Esophagus mucosa (tissue), 1 donor: ENCODE data around the gene MUL1. TPM values are rescaled to one million over a fixed set of nuclear protein-coding genes. Genes with fewer than 3 reads are reported as not detected.

ENCODE experiments used
- ATAC-seq: fragments of 200-7000 bp; cut with Tn5 transposase; one replicate; pipeline ENCODE4 v1.9.1; 2020
- total RNA-seq: library from RNA; stranded (reverse); gene quantifications from one replicate; pipeline ENCODE4 v1.2.4, GENCODE V29; 2023
- donor health status: DM: yes; HTN: yes; CAD: no.

The MUL1 gene
- total RNA-seq, 1 donor from 2014 or later: 17.1 TPM

DNA sequence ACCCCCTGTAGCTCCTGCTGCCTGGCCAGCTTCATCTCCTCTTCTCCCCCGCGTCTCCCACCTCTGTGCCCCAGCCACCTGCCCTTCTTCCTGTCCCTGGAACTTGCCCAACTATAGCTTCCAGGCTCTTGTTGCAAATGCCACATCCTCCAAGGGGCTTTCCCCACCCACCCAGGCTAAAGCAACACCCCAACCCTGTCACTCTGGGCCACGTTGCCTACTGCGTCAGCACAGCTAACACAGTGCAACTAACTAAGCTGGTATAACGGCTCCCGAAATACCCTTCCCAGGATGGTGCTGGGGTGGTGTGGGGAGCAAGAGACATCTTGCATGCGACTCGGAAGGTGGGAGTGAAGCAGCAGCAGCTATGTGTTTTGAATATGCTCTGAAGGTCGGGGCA, 41.7 kb downstream of the MUL1 start:
- no peak for ATAC-seq

DNA sequence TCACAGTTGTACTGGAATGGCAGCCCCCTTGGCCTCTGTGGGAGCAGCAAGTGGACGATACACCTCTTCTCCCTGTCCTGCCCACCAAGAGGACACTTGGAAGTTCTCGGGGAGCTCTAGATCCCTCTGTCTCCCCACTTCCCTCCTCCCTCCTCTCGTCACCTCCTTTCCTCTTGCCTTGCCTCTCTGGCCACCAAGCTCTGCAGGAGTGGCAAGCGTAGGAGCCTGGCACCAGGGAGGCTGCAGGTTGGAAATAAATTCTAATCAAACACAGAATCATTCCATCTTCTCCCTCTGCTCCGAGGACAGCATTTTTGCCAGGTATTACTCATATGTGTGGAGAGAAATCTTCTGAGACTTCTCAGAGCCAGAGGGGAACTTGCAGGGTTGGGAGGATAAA, 42.8 kb downstream of the MUL1 start:
- ATAC-seq: no peak

DNA sequence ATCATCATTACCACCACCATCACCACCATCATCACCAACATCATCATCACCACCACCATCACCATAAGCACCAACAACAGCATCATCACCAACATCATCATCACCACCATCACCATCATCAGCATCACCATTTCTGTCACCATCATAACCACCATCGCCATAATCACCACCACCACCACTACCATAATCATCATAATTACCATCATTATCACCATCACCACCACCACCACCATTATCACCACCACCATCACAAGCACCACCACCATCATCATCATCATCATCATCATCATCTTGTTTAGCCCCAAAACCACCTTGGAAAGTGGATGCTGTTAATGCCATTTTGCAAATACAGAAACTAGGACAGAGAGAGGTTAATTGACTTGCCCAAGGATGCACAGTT, 44.4 kb downstream of the MUL1 start:
- ATAC-seq: no peak

DNA sequence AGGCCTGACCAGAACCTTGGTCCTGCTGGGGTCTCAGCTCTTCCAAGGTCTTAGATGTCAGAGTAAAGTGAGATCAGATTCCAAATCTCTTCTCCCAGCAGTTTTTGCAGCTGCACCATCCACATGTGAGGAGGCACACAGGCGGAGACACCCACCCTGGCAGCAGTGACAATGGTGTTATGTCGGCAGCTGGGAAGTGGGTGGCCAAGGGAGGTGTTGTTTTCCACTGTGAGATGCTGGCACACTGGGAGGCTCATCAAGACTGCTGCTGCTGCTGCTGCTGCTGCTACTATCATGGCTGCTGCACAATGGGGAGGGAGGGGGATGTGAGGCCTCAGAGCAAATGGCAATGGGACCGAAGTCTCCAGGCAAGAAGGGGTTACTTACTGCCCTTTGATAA, 45.6 kb downstream of the MUL1 start:
- ATAC-seq: no peak

DNA sequence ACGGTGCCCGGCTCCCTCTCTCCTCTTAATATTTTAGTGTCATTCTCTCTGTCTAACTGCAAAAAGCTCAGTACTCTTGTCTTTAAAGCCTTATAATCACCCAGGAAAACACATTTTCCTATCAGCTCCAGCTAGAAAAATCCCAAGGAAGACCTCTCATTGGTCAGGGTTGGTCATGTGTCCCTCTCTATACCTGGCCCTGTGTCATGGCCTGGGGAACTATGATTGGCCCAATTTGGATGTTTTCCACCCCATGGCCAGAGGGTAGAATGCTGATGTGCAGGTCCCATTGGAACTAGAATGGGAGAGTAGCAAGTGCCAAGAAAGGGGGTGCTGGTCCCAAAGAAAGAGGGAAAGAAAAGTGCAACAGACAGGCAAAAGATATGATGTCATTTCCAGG, 49.2 kb downstream of the MUL1 start:
- no peak for ATAC-seq

DNA sequence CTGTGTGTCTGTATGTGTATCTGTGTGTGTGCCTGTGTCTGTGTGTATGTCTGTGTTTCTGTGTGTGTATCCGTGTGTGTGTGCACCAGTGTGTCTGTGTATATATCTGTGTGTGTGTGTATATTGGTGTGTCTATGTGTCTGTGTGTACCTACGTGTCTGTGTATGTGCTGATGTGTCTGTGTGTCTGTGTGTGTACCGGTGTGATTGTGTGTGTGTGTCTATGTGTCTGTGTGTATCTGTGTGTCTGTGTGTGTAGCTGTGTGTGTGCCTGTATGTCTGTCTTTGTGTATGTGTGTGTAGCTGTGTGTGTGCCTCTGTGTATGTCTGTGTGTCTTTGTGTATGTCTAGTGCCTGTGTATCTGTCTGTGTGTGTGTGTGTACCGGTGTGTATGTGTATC, 53.9 kb downstream of the MUL1 start:
- ATAC-seq: no peak

DNA sequence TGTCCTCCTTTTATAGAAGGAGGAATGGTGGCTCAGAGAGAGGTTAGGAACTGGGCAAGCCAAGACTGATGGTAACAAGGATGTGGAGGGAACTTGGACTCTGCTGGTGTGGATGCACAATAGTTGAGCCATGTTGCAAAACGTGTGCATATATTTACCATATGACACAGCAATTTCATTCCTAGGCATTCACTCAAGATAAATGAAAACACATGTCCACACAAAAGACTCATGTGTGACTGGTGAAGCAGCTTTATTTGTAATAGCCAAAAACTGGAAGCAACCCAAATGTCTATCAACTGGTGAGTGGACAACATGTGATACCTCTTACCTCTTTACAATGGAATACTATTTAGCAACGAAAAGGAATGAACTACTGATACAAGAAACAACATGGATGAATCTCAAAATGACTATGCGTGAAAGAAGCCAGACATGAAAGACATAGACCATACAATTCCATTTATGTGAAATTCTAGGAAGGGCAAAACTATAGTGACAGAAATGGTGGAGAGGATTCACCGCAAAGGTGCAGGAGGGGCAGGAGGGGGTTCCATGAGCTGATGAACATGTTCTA, 58.1 kb downstream of the MUL1 start:
- no peak for ATAC-seq

Other genes with a start within 250 kb of the MUL1 start
- not detected for gene VWA5B1, start 217.3 kb downstream of the MUL1 start, total RNA-seq
- 7.7 TPM for gene CAMK2N1, start 21.9 kb downstream of the MUL1 start, total RNA-seq
- gene FAM43B, start 44.4 kb upstream of the MUL1 start, total RNA-seq: 0.12 TPM
- 97.6 TPM for gene CDA, start 80.9 kb upstream of the MUL1 start, total RNA-seq
- 36.8 TPM for gene PINK1, start 125.3 kb upstream of the MUL1 start, total RNA-seq
- gene DDOST, start 153.2 kb upstream of the MUL1 start, total RNA-seq: 134 TPM
- gene KIF17, start 209.9 kb upstream of the MUL1 start, total RNA-seq: 0.60 TPM
- gene SH2D5, start 224.6 kb upstream of the MUL1 start, total RNA-seq: 0.64 TPM